Measurements from ENCODE around the gene ZMIZ1.

Gene ZMIZ1

GRCh38 chr10:79292891-79293746 is 224.4 kb downstream of the ZMIZ1 start:
- Histone ChIP-seq H3K9me3 (ENCODE audit: control insufficient read depth, low read depth, low read length) (no peaks in the 10 kb centered on the region), H3K9ac (ENCODE audit: low read length) (no peak overlapping the region), H3K27me3 (ENCODE audit: control insufficient read depth, insufficient read depth, low read length) (no peaks in the 10 kb centered on the region), H3K4me1 (ENCODE audit: control insufficient read depth, low read depth, low read length) (no peaks in the 10 kb centered on the region), H3K27ac (ENCODE audit: low read length) (no peak overlapping the region), H3K36me3 (ENCODE audit: control insufficient read depth, low read depth, low read length) (peaks cover 21% of the 10 kb centered on the region), H3K4me3 (ENCODE audit: low read length) (no peak overlapping the region)

- peaks cover 29% of the 10 kb centered on the region for H3K36me3 ChIP-seq (ENCODE audit: control insufficient read depth, low read depth, low read length)
- H3K27me3 ChIP-seq (ENCODE audit: control insufficient read depth, insufficient read depth, low read length) = no peaks in the 10 kb centered on the region
- no peaks in the 10 kb centered on the region for H3K4me1 ChIP-seq (ENCODE audit: control insufficient read depth, low read depth, low read length)
- no peak overlapping the region for H3K4me3 ChIP-seq (ENCODE audit: low read length)
- H3K9ac ChIP-seq (ENCODE audit: low read length) = no peak overlapping the region
- H3K27ac ChIP-seq (ENCODE audit: low read length) = no peak overlapping the region
- no peaks in the 10 kb centered on the region for H3K9me3 ChIP-seq (ENCODE audit: control insufficient read depth, low read depth, low read length)
Measured at GRCh38 chr10:79293841-79294581, 225.2 kb downstream of the ZMIZ1 start.

GRCh38 chr10:79295563-79295962 is 226.8 kb downstream of the ZMIZ1 start:
- no peaks in the 10 kb centered on the region for H3K4me1 ChIP-seq (ENCODE audit: control insufficient read depth, low read depth, low read length)
- H3K9ac ChIP-seq (ENCODE audit: low read length) = no peak overlapping the region
- no peaks in the 10 kb centered on the region for H3K9me3 ChIP-seq (ENCODE audit: control insufficient read depth, low read depth, low read length)
- H3K4me3 ChIP-seq (ENCODE audit: low read length) = no peak overlapping the region
- no peak overlapping the region for H3K27ac ChIP-seq (ENCODE audit: low read length)
- H3K27me3 ChIP-seq (ENCODE audit: control insufficient read depth, insufficient read depth, low read length) = no peaks in the 10 kb centered on the region
- peaks cover 41% of the 10 kb centered on the region for H3K36me3 ChIP-seq (ENCODE audit: control insufficient read depth, low read depth, low read length)

- no peak overlapping the region for H3K4me3 ChIP-seq (ENCODE audit: low read length)
- H3K9me3 ChIP-seq (ENCODE audit: control insufficient read depth, low read depth, low read length) = no peaks in the 10 kb centered on the region
- H3K27me3 ChIP-seq (ENCODE audit: control insufficient read depth, insufficient read depth, low read length) = no peaks in the 10 kb centered on the region
- no peak overlapping the region for H3K9ac ChIP-seq (ENCODE audit: low read length)
- H3K4me1 ChIP-seq (ENCODE audit: control insufficient read depth, low read depth, low read length) = no peaks in the 10 kb centered on the region
- H3K27ac ChIP-seq (ENCODE audit: low read length) = no peak overlapping the region
- H3K36me3 ChIP-seq (ENCODE audit: control insufficient read depth, low read depth, low read length) = peaks cover 49% of the 10 kb centered on the region
Measured at GRCh38 chr10:79296431-79296830, 227.7 kb downstream of the ZMIZ1 start.

GRCh38 chr10:79298403-79299244 is 229.9 kb downstream of the ZMIZ1 start:
- Histone ChIP-seq H3K27me3 (ENCODE audit: control insufficient read depth, insufficient read depth, low read length) (no peaks in the 10 kb centered on the region), H3K4me1 (ENCODE audit: control insufficient read depth, low read depth, low read length) (no peaks in the 10 kb centered on the region), H3K27ac (ENCODE audit: low read length) (no peak overlapping the region), H3K4me3 (ENCODE audit: low read length) (no peak overlapping the region), H3K9ac (ENCODE audit: low read length) (no peak overlapping the region), H3K36me3 (ENCODE audit: control insufficient read depth, low read depth, low read length) (peaks cover 64% of the 10 kb centered on the region), H3K9me3 (ENCODE audit: control insufficient read depth, low read depth, low read length) (no peaks in the 10 kb centered on the region)

- Histone ChIP-seq H3K4me1 (ENCODE audit: control insufficient read depth, low read depth, low read length) (no peaks in the 10 kb centered on the region), H3K9ac (ENCODE audit: low read length) (no peak overlapping the region), H3K9me3 (ENCODE audit: control insufficient read depth, low read depth, low read length) (no peaks in the 10 kb centered on the region), H3K36me3 (ENCODE audit: control insufficient read depth, low read depth, low read length) (peaks cover 64% of the 10 kb centered on the region), H3K4me3 (ENCODE audit: low read length) (no peak overlapping the region), H3K27me3 (ENCODE audit: control insufficient read depth, insufficient read depth, low read length) (no peaks in the 10 kb centered on the region), H3K27ac (ENCODE audit: low read length) (no peak overlapping the region)
Measured at GRCh38 chr10:79299397-79300241, 230.9 kb downstream of the ZMIZ1 start.

GRCh38 chr10:79300711-79301110 is 231.9 kb downstream of the ZMIZ1 start:
- Histone ChIP-seq H3K9me3 (ENCODE audit: control insufficient read depth, low read depth, low read length) (no peaks in the 10 kb centered on the region), H3K4me3 (ENCODE audit: low read length) (no peak overlapping the region), H3K9ac (ENCODE audit: low read length) (no peak overlapping the region), H3K36me3 (ENCODE audit: control insufficient read depth, low read depth, low read length) (peaks cover 70% of the 10 kb centered on the region), H3K27me3 (ENCODE audit: control insufficient read depth, insufficient read depth, low read length) (no peaks in the 10 kb centered on the region), H3K27ac (ENCODE audit: low read length) (no peak overlapping the region), H3K4me1 (ENCODE audit: control insufficient read depth, low read depth, low read length) (no peaks in the 10 kb centered on the region)

GRCh38 chr10:79301754-79302530 is 233.2 kb downstream of the ZMIZ1 start:
- Histone ChIP-seq H3K9me3 (ENCODE audit: control insufficient read depth, low read depth, low read length) (no peaks in the 10 kb centered on the region), H3K27me3 (ENCODE audit: control insufficient read depth, insufficient read depth, low read length) (no peaks in the 10 kb centered on the region), H3K9ac (ENCODE audit: low read length) (no peak overlapping the region), H3K4me3 (ENCODE audit: low read length) (no peak overlapping the region), H3K4me1 (ENCODE audit: control insufficient read depth, low read depth, low read length) (no peaks in the 10 kb centered on the region), H3K36me3 (ENCODE audit: control insufficient read depth, low read depth, low read length) (peaks cover 79% of the 10 kb centered on the region), H3K27ac (ENCODE audit: low read length) (no peak overlapping the region)

GRCh38 chr10:79303631-79304478 is 235.1 kb downstream of the ZMIZ1 start:
- Histone ChIP-seq H3K4me1 (ENCODE audit: control insufficient read depth, low read depth, low read length) (no peaks in the 10 kb centered on the region), H3K27me3 (ENCODE audit: control insufficient read depth, insufficient read depth, low read length) (no peaks in the 10 kb centered on the region), H3K27ac (ENCODE audit: low read length) (no peak overlapping the region), H3K36me3 (ENCODE audit: control insufficient read depth, low read depth, low read length) (peaks cover 81% of the 10 kb centered on the region), H3K9me3 (ENCODE audit: control insufficient read depth, low read depth, low read length) (no peaks in the 10 kb centered on the region), H3K4me3 (ENCODE audit: low read length) (no peak overlapping the region), H3K9ac (ENCODE audit: low read length) (no peak overlapping the region)
